Upper lobe of left lung (tissue), 6 donors: Measurements from ENCODE around the gene RASEF. TPM values are rescaled to one million over a fixed set of nuclear protein-coding genes. Genes with fewer than 3 reads are reported as not detected.

Source experiments
- ATAC-seq, 2 donors: fragments of 200-7000 bp; cut with Tn5 transposase; one replicate each; pipeline ENCODE4 v1.9.1; 2022; ENCODE audit warnings: mild to moderate bottlenecking in 2 of 2, moderate library complexity in 2 of 2; ENCODE audit not compliant: low FRiP score in 2 of 2
- DNase-seq, 2 donors: peaks; one replicate each; pipeline ENCODE4 v3.0.0-alpha.2; 2019 to 2020
- H3K27ac ChIP-seq, 4 donors: fragments of 200-600 bp; sonication (generic); one replicate each; pipeline ENCODE4 v1.5.1; 2016 to 2019
- H3K27me3 ChIP-seq, 4 donors: fragments of 200-600 bp; sonication (generic); one replicate each; pipeline ENCODE4 v1.5.1; 2017 to 2019
- H3K36me3 ChIP-seq, 4 donors: fragments of 200-600 bp; sonication (generic); one replicate each; pipeline ENCODE4 v1.5.1; 2016 to 2019
- H3K4me1 ChIP-seq, 4 donors: fragments of 200-600 bp; sonication (generic); one replicate each; pipeline ENCODE4 v1.5.1; 2018 to 2019
- H3K4me3 ChIP-seq, 4 donors: fragments of 200-600 bp; sonication (generic); one replicate each; pipeline ENCODE4 v1.5.1; 2017 to 2019; ENCODE audit warnings: mild to moderate bottlenecking in 2 of 4, moderate library complexity in 1 of 4
- H3K9me3 ChIP-seq, 4 donors: fragments of 200-600 bp; sonication (generic); one replicate each; pipeline ENCODE4 v1.5.1; 2018 to 2019
- EP300 ChIP-seq, 4 donors: sonication (generic); formaldehyde crosslinking; IDR thresholded peaks; one replicate each; pipeline ENCODE4 v1.5.1; 2017; ENCODE audit warnings: antibody characterized with exemption in 4 of 4, control low read depth in 2 of 4
- POLR2A ChIP-seq, 4 donors: fragments of 450-650 bp; IDR thresholded peaks; one replicate each; pipeline ENCODE4 v1.5.1; 2016 to 2017; ENCODE audit warnings: antibody characterized with exemption in 4 of 4, mild to moderate bottlenecking in 2 of 4
- POLR2AphosphoS5 ChIP-seq, 2 donors: sonication (generic); formaldehyde crosslinking; IDR thresholded peaks; one replicate each; pipeline ENCODE4 v1.5.1; 2017; ENCODE audit warnings: antibody characterized with exemption in 2 of 2
- WGBS, 2 donors: methylation state at CpG; one replicate each; pipeline ENCODE4 v1.1.5; 2017 to 2018; 5-methylcytosine and 5-hydroxymethylcytosine counted together
- total RNA-seq, 6 donors: library from RNA; depleted of rRNA in 4 of 6; stranded (reverse); fragments of >200 nt in 4 of 6; gene quantifications; one replicate each; pipeline versions ENCODE4 v1.1.0 to v1.2.1, GENCODE V29; 2016 to 2021
- TF ChIP-seq, protein P1 (sequence below), 6 experiments: fragments of 450-650 bp in 4 of 6; fragments of 200-600 bp in 2 of 6; sonication (generic) in 2 of 6; IDR thresholded peaks; one replicate each; pipeline ENCODE4 v1.5.1; 2016 to 2019; ENCODE audit warnings: antibody characterized with exemption in 6 of 6
- donor health status: DM: no; HTN: no; CAD: no; lungs with moderate emphysema.
- donor health status: DM: no; HTN: yes; CAD: no; lungs with severe emphysema.

RASEF gene
- total RNA-seq, 6 donors from 2014 or later: 14.5 to 90.0 (median 18.0) TPM

DNA sequence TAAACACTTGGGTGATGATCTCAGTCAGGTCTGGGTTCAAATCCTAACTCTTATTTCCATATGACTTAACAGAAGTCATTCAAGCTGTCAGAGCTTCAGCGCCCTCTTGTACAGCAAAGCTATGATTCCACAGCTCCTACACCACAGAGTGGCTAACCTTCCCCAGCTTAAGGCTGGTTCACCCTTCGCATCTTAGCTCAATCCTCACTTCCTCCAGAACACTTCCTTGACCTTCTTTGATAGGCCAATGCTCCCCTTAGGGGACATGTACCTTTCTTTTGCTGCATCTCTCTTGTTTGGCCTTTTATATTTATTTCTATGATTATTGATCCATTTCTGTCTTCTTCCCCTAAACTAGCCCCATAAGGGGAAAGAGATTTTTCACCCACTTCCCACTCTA, 57.0 kb downstream of the RASEF start:
- Histone ChIP-seq H3K4me1 (no peaks in the 10 kb centered on the region), H3K4me3 (no peak overlapping the region), H3K27me3 (no peaks in the 10 kb centered on the region), H3K9me3 (no peaks in the 10 kb centered on the region), H3K27ac (no peak overlapping the region), H3K36me3 (no peaks in the 10 kb centered on the region)
- 88 to 92% methylated on average over 2 of the region's 2 CpGs for WGBS, 2 donors
- ATAC-seq: no peak
- DNase-seq: no peak
- no peak for TF ChIP-seq EP300 (IDR thresholded peaks at IDR 0.05)
- TF ChIP-seq, protein P1, sequence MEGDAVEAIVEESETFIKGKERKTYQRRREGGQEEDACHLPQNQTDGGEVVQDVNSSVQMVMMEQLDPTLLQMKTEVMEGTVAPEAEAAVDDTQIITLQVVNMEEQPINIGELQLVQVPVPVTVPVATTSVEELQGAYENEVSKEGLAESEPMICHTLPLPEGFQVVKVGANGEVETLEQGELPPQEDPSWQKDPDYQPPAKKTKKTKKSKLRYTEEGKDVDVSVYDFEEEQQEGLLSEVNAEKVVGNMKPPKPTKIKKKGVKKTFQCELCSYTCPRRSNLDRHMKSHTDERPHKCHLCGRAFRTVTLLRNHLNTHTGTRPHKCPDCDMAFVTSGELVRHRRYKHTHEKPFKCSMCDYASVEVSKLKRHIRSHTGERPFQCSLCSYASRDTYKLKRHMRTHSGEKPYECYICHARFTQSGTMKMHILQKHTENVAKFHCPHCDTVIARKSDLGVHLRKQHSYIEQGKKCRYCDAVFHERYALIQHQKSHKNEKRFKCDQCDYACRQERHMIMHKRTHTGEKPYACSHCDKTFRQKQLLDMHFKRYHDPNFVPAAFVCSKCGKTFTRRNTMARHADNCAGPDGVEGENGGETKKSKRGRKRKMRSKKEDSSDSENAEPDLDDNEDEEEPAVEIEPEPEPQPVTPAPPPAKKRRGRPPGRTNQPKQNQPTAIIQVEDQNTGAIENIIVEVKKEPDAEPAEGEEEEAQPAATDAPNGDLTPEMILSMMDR (IDR thresholded peaks at IDR 0.05): no peak
- no peak for TF ChIP-seq POLR2AphosphoS5 (IDR thresholded peaks at IDR 0.05)
- no peak for TF ChIP-seq POLR2A (IDR thresholded peaks at IDR 0.05)

DNA sequence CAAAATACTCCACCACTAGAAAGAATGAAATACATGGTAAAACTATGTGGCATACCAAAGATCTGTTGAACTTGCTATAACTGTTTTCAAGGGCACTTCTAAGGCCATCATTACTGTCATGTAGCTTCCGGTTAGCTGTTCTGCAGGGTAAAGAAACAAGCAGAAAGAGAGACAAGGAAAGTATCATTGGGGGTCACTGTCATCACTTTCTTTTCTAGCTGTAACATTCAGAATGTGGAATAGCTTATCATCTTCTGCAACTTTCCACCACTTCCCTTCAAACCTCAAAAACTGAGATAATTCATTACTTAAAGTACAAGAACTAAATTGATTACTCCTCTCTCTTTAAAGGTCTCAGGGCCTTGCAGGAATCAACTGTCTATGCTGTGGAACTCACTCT, 57.6 kb downstream of the RASEF start:
- 76 to 83% methylated on average over 1 of the region's 1 CpG for WGBS, 2 donors
- no peak overlapping the region for H3K4me3 ChIP-seq
- no peak for TF ChIP-seq POLR2AphosphoS5 (IDR thresholded peaks at IDR 0.05)
- DNase-seq: no peak
- no peaks in the 10 kb centered on the region for H3K9me3 ChIP-seq
- no peaks in the 10 kb centered on the region for H3K36me3 ChIP-seq
- ATAC-seq: no peak
- no peaks in the 10 kb centered on the region for H3K4me1 ChIP-seq
- H3K27me3 ChIP-seq: no peaks in the 10 kb centered on the region
- no peak overlapping the region for H3K27ac ChIP-seq

DNA sequence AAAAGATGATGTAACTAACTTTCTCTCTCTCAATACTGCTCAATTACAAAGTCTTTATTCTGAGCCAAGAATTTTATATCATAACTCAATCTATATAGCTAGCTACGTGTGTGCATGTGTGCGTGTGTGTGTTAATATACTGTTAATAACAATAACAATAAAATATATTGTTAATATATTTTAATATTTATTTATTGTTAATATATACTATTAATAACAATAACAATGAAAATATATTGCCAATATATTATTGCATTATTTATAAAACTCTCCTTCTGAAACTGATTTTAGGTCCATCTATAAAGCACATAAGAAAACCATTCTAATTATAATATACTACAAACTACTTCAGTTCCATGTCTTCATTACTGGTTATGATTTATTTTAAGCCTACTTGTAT, 60.6 kb downstream of the RASEF start:
- Histone ChIP-seq H3K27me3 (no peaks in the 10 kb centered on the region), H3K4me3 (no peak overlapping the region), H3K9me3 (no peaks in the 10 kb centered on the region), H3K4me1 (no peaks in the 10 kb centered on the region), H3K36me3 (no peaks in the 10 kb centered on the region), H3K27ac (no peak overlapping the region)
- DNase-seq: no peak
- WGBS, 2 donors: 94 to 97% methylated on average over 2 of the region's 2 CpGs
- TF ChIP-seq POLR2A (IDR thresholded peaks at IDR 0.05) (no peak), EP300 (IDR thresholded peaks at IDR 0.05) (no peak), POLR2AphosphoS5 (IDR thresholded peaks at IDR 0.05) (no peak)
- TF ChIP-seq, protein P1 (IDR thresholded peaks at IDR 0.05): no peak
- no peak for ATAC-seq

DNA sequence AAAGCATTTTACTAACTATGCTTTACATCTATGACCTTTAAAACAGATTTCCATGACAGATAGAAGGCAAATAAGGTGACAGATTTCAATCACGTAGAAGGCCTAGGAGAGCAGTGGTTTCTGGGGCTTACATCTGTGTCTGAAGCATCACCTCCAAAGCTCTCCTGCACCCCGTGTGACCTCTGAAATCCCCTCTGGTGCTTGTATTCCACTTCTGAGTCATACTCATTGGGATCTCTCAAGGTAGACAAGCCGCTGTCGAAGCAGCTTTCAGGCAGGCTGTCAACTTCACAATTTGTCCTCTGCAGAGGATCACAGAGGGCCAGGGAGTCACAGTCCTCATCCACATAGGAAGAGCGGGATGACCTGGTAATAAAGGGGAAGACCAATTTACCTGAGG, 62.2 kb downstream of the RASEF start:
- no peaks in the 10 kb centered on the region for H3K27me3 ChIP-seq
- TF ChIP-seq, protein P1 (IDR thresholded peaks at IDR 0.05): no peak
- no peak for TF ChIP-seq POLR2AphosphoS5 (IDR thresholded peaks at IDR 0.05)
- no peak for TF ChIP-seq EP300 (IDR thresholded peaks at IDR 0.05)
- TF ChIP-seq POLR2A (IDR thresholded peaks at IDR 0.05): no peak
- ATAC-seq (no peak), DNase-seq (no peak)
- 90 to 91% methylated on average over 5 of the region's 5 CpGs for WGBS, 2 donors
- H3K36me3 ChIP-seq: no peaks in the 10 kb centered on the region
- H3K4me3 ChIP-seq: no peak overlapping the region
- H3K4me1 ChIP-seq: no peaks in the 10 kb centered on the region
- H3K9me3 ChIP-seq: no peaks in the 10 kb centered on the region
- H3K27ac ChIP-seq: no peak overlapping the region

DNA sequence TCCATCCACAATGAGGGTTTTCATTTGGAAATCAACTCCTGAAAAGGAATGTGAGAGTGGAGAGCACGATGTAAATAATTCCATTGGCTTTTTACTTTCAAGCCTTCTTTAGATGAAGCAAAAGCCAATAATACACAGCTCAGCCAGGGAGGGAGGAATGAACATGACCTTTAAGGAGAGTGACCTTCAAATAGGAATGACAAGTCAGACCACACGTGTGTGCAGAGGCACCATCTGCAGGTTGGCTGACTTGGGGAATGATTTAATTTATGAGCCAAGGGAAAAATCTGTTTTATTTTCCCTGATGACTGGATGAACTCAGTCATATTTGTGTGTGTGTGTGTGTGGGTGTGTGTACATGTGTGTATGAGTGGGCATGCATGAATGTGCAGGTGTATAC, 64.5 kb downstream of the RASEF start:
- TF ChIP-seq, protein P1 (IDR thresholded peaks at IDR 0.05): no peak
- no peak for TF ChIP-seq EP300 (IDR thresholded peaks at IDR 0.05)
- TF ChIP-seq POLR2AphosphoS5 (IDR thresholded peaks at IDR 0.05): no peak
- TF ChIP-seq POLR2A (IDR thresholded peaks at IDR 0.05): no peak
- H3K9me3 ChIP-seq: no peaks in the 10 kb centered on the region
- H3K36me3 ChIP-seq: no peaks in the 10 kb centered on the region
- H3K4me1 ChIP-seq: no peaks in the 10 kb centered on the region
- 39 to 42% methylated on average over 2 of the region's 2 CpGs for WGBS, 2 donors
- H3K27me3 ChIP-seq: no peaks in the 10 kb centered on the region
- no peak for ATAC-seq
- no peak for DNase-seq
- H3K4me3 ChIP-seq: no peak overlapping the region
- H3K27ac ChIP-seq: no peak overlapping the region
